ENCODE measurements around the gene REP15. TPM values are rescaled to one million over a fixed set of nuclear protein-coding genes. Genes with fewer than 3 reads are reported as not detected.

Gene REP15, protein sequence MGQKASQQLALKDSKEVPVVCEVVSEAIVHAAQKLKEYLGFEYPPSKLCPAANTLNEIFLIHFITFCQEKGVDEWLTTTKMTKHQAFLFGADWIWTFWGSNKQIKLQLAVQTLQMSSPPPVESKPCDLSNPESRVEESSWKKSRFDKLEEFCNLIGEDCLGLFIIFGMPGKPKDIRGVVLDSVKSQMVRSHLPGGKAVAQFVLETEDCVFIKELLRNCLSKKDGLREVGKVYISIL
- 0.73 and 0.80 TPM in 2 replicates for total RNA-seq (2021; fragmentation: NEBNext Ultra II Directional; extraction: Animal tissue kit (Norgen Biotek cat#: 25700))
- polyA plus RNA-seq (2011; rRNA removed), result 0.06 TPM in 1 of 2 replicates, not detected in the other
- 0.21 TPM for polyA plus RNA-seq (2011; cell fraction: cytosol; rRNA removed)
- 0.10 TPM for polyA plus RNA-seq (2011; cell fraction: nucleus; rRNA removed)
- 0.24 to 1.0 TPM (median 0.29 TPM) in 4 replicates for polyA plus RNA-seq (2012, experiment 1 of 2)
- polyA plus RNA-seq (2012, experiment 2 of 2), result not detected
- polyA plus RNA-seq (2013, experiment 1 of 2), result 0.30 TPM
- 0.31 TPM for polyA plus RNA-seq (2013, experiment 2 of 2)
- 0.44 TPM in 2 replicates for polyA minus RNA-seq (2011; rRNA and poly(A)+ RNA removed)
- polyA minus RNA-seq (2011; cell fraction: cytosol; rRNA and poly(A)+ RNA removed), result not detected
- polyA minus RNA-seq (2011; cell fraction: nucleus; rRNA and poly(A)+ RNA removed), result 1.00 TPM
- long read RNA-seq, experiment 1, result 0 reads
- long read RNA-seq, experiment 2, result 0 reads

DNA sequence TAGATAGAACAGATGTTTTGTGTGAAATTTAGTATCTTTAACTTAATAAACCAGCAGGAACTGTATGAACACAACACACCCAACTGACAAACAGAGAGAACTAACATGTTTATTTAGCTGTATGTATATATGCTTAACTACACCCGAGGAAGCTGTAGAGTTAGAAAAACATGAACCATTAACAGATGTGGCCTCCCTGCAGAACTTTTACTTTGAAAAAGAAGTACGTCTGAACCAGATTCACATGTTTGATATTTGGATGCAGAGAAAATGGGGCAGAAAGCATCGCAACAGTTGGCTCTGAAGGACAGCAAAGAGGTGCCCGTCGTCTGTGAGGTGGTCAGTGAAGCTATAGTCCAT is at the start of gene REP15:
Gene REP15, plus strand, starts transcription at position 155 of the 360 bp plus-strand sequence. Its CDS starts 116 bp downstream, at position 271.
- 93% methylated on average over 5 of the region's 5 CpGs; no CpG with 5 or more reads in 1 of the 2 experiments for WGBS, 2 experiments (ENCODE audit: extremely low coverage in 1 of 2, insufficient coverage in 1 of 2, insufficient read length in 1 of 2, insufficient replicate concordance in 2 of 2, low coverage in 1 of 2, low lambda C conversion rate in 2 of 2, missing lambda C conversion rate in 1 of 2)
- Histone ChIP-seq H3K9me3 (ENCODE audit: insufficient read depth in 2 of 2, low read depth in 1 of 2, low read length in 1 of 2) (no peaks in the 10 kb centered on the region), H2AFZ (ENCODE audit: low read length) (no peak within 1 kb of the TSS), H4K5ac (ENCODE audit: insufficient read length, low read depth, low read length) (no peak within 1 kb of the TSS), H3K18ac (ENCODE audit: extremely low read depth, low read length) (no peak within 1 kb of the TSS), H2BK20ac (ENCODE audit: low read length) (no peak within 1 kb of the TSS), H3K14ac (ENCODE audit: insufficient read length) (no peak within 1 kb of the TSS), H4K20me1 (replicated peaks in 1 of 2; ENCODE audit: control insufficient read depth in 1 of 2, insufficient read depth in 2 of 2, low read length in 2 of 2) (no peaks in the 10 kb centered on the region), H3K4me3 (ENCODE audit: extremely low read depth in 1 of 4, insufficient read depth in 2 of 4, low read depth in 3 of 4, low read length in 4 of 4) (no peak within 1 kb of the TSS), H4K91ac (replicated peaks; ENCODE audit: insufficient read length, low read length) (no peak within 1 kb of the TSS), H2AK5ac (ENCODE audit: low read depth, low read length) (no peak within 1 kb of the TSS), H3K4me1 (replicated peaks in 1 of 4; ENCODE audit: control insufficient read depth in 3 of 4, insufficient read depth in 4 of 4, low read length in 3 of 4) (no peaks in the 10 kb centered on the region), H3K9ac (replicated peaks in 1 of 4; ENCODE audit: extremely low read depth in 1 of 4, low read depth in 3 of 4, low read length in 3 of 4) (no peak within 1 kb of the TSS), H3K4me2 (ENCODE audit: insufficient read depth in 1 of 2, low read depth in 2 of 2, low read length in 2 of 2) (no peak within 1 kb of the TSS), H3K36me3 (ENCODE audit: control insufficient read depth in 2 of 4, insufficient read depth in 4 of 4, low read length in 3 of 4) (peaks cover 0 to 4% (median 3%) of the 10 kb centered on the region in 4 experiments; a peak in 3 of 8 replicates), H2BK5ac (ENCODE audit: low read depth, low read length) (no peak within 1 kb of the TSS), H3K27me3 (replicated peaks in 1 of 4; ENCODE audit: control insufficient read depth in 3 of 4, extremely low read depth in 1 of 4, insufficient read depth in 3 of 4, low read length in 3 of 4) (no peaks in the 10 kb centered on the region), H3K23ac (ENCODE audit: insufficient read length) (no peak within 1 kb of the TSS), H3K4ac (replicated peaks; ENCODE audit: insufficient read length, low read depth, low read length) (no peak within 1 kb of the TSS), H3K79me2 (ENCODE audit: control insufficient read depth in 1 of 2, insufficient read depth in 2 of 2, low read length in 2 of 2) (no peaks in the 10 kb centered on the region), H2BK12ac (ENCODE audit: low read depth, low read length) (no peak within 1 kb of the TSS), H3K27ac (ENCODE audit: low read depth, low read length) (no peak within 1 kb of the TSS), H2BK15ac (ENCODE audit: low read length) (no peak within 1 kb of the TSS), H3K79me1 (ENCODE audit: low read depth, low read length) (no peaks in the 10 kb centered on the region), H2BK120ac (replicated peaks; ENCODE audit: low read depth, low read length) (no peak within 1 kb of the TSS), H3K56ac (replicated peaks; ENCODE audit: insufficient read length, low read depth, low read length) (no peak within 1 kb of the TSS), H4K8ac (ENCODE audit: extremely low read depth, insufficient read depth, low read length) (no peak within 1 kb of the TSS), H3K23me2 (ENCODE audit: low read depth, low read length) (no peaks in the 10 kb centered on the region)
- no peak for DNase-seq (ENCODE audit: low read depth in 1 of 2, low spot score in 2 of 2)
- ChIA-PET POLR2A (ENCODE audit: partially characterized antibody) (no interaction called here), CTCF (ENCODE audit: partially characterized antibody) (interaction anchor here (1.4 to 2.3 kb wide), 3 partner anchors 9 to 43 kb away, joined by 3 to 7 read pairs (median 6); no protein-coding TSS in a partner anchor)
- FAIRE-seq, result no peak
- no peak for TF ChIP-seq TEAD4 (IDR thresholded peaks at IDR 0.05; ENCODE audit: low read depth, low read length)
- TF ChIP-seq POLR2A (IDR thresholded peaks at IDR 0.05; ENCODE audit: control extremely low read depth in 1 of 2, low read depth in 2 of 2, low read length in 2 of 2), result no peak
- no peak for TF ChIP-seq CHD2 (IDR thresholded peaks at IDR 0.05; ENCODE audit: low read length)
- TF ChIP-seq SUZ12 (IDR thresholded peaks at IDR 0.05; ENCODE audit: low read length), result no peak
- no peak for TF ChIP-seq SRF (IDR thresholded peaks at IDR 0.05; ENCODE audit: low read depth, low read length)
- TF ChIP-seq SP2 (IDR thresholded peaks at IDR 0.05; ENCODE audit: low read length), result no peak
- TF ChIP-seq, protein P1, sequence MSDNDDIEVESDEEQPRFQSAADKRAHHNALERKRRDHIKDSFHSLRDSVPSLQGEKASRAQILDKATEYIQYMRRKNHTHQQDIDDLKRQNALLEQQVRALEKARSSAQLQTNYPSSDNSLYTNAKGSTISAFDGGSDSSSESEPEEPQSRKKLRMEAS (IDR thresholded peaks at IDR 0.05), result no peak
- no peak for TF ChIP-seq CREB1 (IDR thresholded peaks at IDR 0.05)
- TF ChIP-seq YY1 (IDR thresholded peaks at IDR 0.05; ENCODE audit: low read depth, low read length), result no peak
- TF ChIP-seq POU5F1 (IDR thresholded peaks at IDR 0.05; ENCODE audit: low read depth, low read length), result no peak
- TF ChIP-seq MAFK (IDR thresholded peaks at IDR 0.05; ENCODE audit: low read depth, low read length), result no peak
- TF ChIP-seq CEBPB (IDR thresholded peaks at IDR 0.05; ENCODE audit: low read depth, low read length), result no peak
- TF ChIP-seq CTBP2 (IDR thresholded peaks at IDR 0.05; ENCODE audit: borderline replicate concordance, insufficient read depth, insufficient read length, low read length), result no peak
- no peak for TF ChIP-seq POLR2AphosphoS5 (IDR thresholded peaks at IDR 0.05; ENCODE audit: low read depth, low read length)
